IMR-90 (cell line): ENCODE measurements around the gene NPAS3. TPM values are rescaled to one million over a fixed set of nuclear protein-coding genes. Genes with fewer than 3 reads are reported as not detected.

Experiments used
- ATAC-seq: fragments of 200-7000 bp; cut with Tn5 transposase; 2 replicates; pipeline ENCODE4 v1.9.1; 2020; ENCODE audit warnings: low read depth, mild to moderate bottlenecking, moderate library complexity
- BruUV-seq: library from RNA; stranded (reverse); fragments of 400-500 nt; replicated peaks from 2 replicates; lab custom pipeline; 2021; lab: Mats Ljungman, UMichigan
- CTCF ChIA-PET: fragments of 300-600 bp; formaldehyde crosslinking; extraction: SDS; loops from one replicate; lab custom pipeline; 2021; ENCODE audit warnings: antibody characterized with exemption; lab: Yijun Ruan, JAX
- POLR2A ChIA-PET: fragments of 300-600 bp; sonication (Branson Sonifier 250); formaldehyde crosslinking; loops from one replicate; lab custom pipeline; 2022; ENCODE audit warnings: antibody characterized with exemption; ENCODE audit not compliant: unreplicated experiment; lab: Charles Lee
- DNase-seq: peaks from one replicate; pipeline ENCODE4 v3.0.0; 2013
- H2AFZ ChIP-seq: replicated peaks from 2 replicates; pipeline ENCODE3; 2013; ENCODE audit warnings: low read length, mild to moderate bottlenecking; ENCODE audit not compliant: poor library complexity
- H2AK5ac ChIP-seq: 2 replicates; pipeline ENCODE4 v1.6.1; 2013; ENCODE audit warnings: low read depth, low read length, inconsistent platforms
- H2AK9ac ChIP-seq: replicated peaks from 2 replicates; pipeline ENCODE3; 2013; ENCODE audit warnings: mild to moderate bottlenecking, low read depth, low read length, moderate library complexity; ENCODE audit not compliant: poor library complexity
- H2BK120ac ChIP-seq: 2 replicates; pipeline ENCODE4 v1.6.1; 2013; ENCODE audit warnings: low read depth, low read length, inconsistent platforms
- H2BK15ac ChIP-seq: 3 replicates; pipeline ENCODE4 v1.6.1; 2013; ENCODE audit warnings: low read depth, low read length, inconsistent platforms
- H2BK20ac ChIP-seq: 2 replicates; pipeline ENCODE4 v1.6.1; 2013; ENCODE audit warnings: low read depth, mild to moderate bottlenecking, inconsistent platforms, low read length, moderate library complexity
- H2BK5ac ChIP-seq: 2 replicates; pipeline ENCODE4 v1.6.1; 2013; ENCODE audit warnings: mild to moderate bottlenecking, low read depth, low read length, inconsistent platforms; ENCODE audit not compliant: poor library complexity, severe bottlenecking
- H3K14ac ChIP-seq: replicated peaks from 2 replicates; pipeline ENCODE4 v1.6.1; 2013; ENCODE audit warnings: low read depth, low read length, inconsistent platforms
- H3K18ac ChIP-seq: 2 replicates; pipeline ENCODE4 v1.6.1; 2013; ENCODE audit warnings: low read depth, low read length, control low read depth
- H3K23ac ChIP-seq: 2 replicates; pipeline ENCODE4 v1.6.1; 2013; ENCODE audit warnings: low read depth, low read length, inconsistent platforms
- H3K27ac ChIP-seq: 2 replicates; pipeline ENCODE4 v1.5.1; 2013; ENCODE audit warnings: mild to moderate bottlenecking, control low read depth, low read length; ENCODE audit not compliant: insufficient read depth
- H3K27me3 ChIP-seq: 2 replicates; pipeline ENCODE4 v1.6.1; 2013; ENCODE audit warnings: low read length; ENCODE audit not compliant: control insufficient read depth, insufficient read depth
- H3K36me3 ChIP-seq: 2 replicates; pipeline ENCODE4 v1.6.1; 2013; ENCODE audit warnings: low read length, mixed read lengths; ENCODE audit not compliant: control insufficient read depth, insufficient read depth
- H3K4ac ChIP-seq: 2 replicates; pipeline ENCODE4 v1.6.1; 2013; ENCODE audit warnings: low read depth, low read length, inconsistent platforms
- H3K4me1 ChIP-seq: 2 replicates; pipeline ENCODE4 v1.6.1; 2013; ENCODE audit warnings: low read length, mixed read lengths; ENCODE audit not compliant: control insufficient read depth, insufficient read depth
- H3K4me2 ChIP-seq: 2 replicates; pipeline ENCODE4 v1.6.1; 2013; ENCODE audit warnings: low read depth, mild to moderate bottlenecking, control low read depth, low read length, moderate library complexity
- H3K4me3 ChIP-seq: 2 replicates; pipeline ENCODE4 v1.5.1; 2013; ENCODE audit warnings: low read depth, mild to moderate bottlenecking, control low read depth, low read length, moderate library complexity; ENCODE audit not compliant: insufficient read depth
- H3K56ac ChIP-seq: 2 replicates; pipeline ENCODE4 v1.6.1; 2013; ENCODE audit warnings: low read length, inconsistent platforms; ENCODE audit not compliant: insufficient read depth; ENCODE audit errors: extremely low read depth
- H3K79me1 ChIP-seq, 2 experiments: 2 replicates each; pipeline ENCODE4 v1.6.1; 2013; ENCODE audit warnings: low read length in 2 of 2, inconsistent platforms in 1 of 2, low read depth in 1 of 2
- H3K9ac ChIP-seq: 2 replicates; pipeline ENCODE4 v1.6.1; 2013; ENCODE audit warnings: low read depth, low read length, control low read depth
- H3K9me1 ChIP-seq: 2 replicates; pipeline ENCODE4 v1.6.1; 2013; ENCODE audit warnings: low read length, inconsistent platforms; ENCODE audit not compliant: insufficient read depth
- H3K9me3 ChIP-seq: 2 replicates; pipeline ENCODE4 v1.6.1; 2013; ENCODE audit warnings: low read length; ENCODE audit not compliant: control insufficient read depth, insufficient read depth
- H4K20me1 ChIP-seq: 2 replicates; pipeline ENCODE4 v1.6.1; 2013; ENCODE audit warnings: low read length, inconsistent platforms; ENCODE audit not compliant: insufficient read depth
- H4K5ac ChIP-seq: 2 replicates; pipeline ENCODE4 v1.6.1; 2013; ENCODE audit warnings: mild to moderate bottlenecking, low read depth, low read length, control low read depth
- H4K8ac ChIP-seq, 2 experiments: 2 replicates each; pipeline ENCODE4 v1.6.1; 2013; ENCODE audit warnings: low read depth in 2 of 2, low read length in 2 of 2, control low read depth in 1 of 2, inconsistent platforms in 1 of 2
- H4K91ac ChIP-seq: 2 replicates; pipeline ENCODE4 v1.6.1; 2013; ENCODE audit warnings: low read depth, low read length, inconsistent platforms; ENCODE audit not compliant: insufficient read depth
- BHLHE40 ChIP-seq: fragments of 150-350 bp; IDR thresholded peaks from 2 replicates; pipeline ENCODE4 v1.6.1; 2016; ENCODE audit warnings: mild to moderate bottlenecking, low read depth, low read length
- CEBPB ChIP-seq: IDR thresholded peaks from 2 replicates; pipeline ENCODE4 v1.6.1; 2012; ENCODE audit warnings: low read depth, low read length, improper control_type of control experiment
- CHD1 ChIP-seq: IDR thresholded peaks from 2 replicates; pipeline ENCODE4 v1.6.1; 2012; ENCODE audit warnings: low read depth, low read length, improper control_type of control experiment
- FOS ChIP-seq: fragments of 150-350 bp; IDR thresholded peaks from 2 replicates; pipeline ENCODE4 v1.6.1; 2016; ENCODE audit warnings: low read depth, low read length
- MAFK ChIP-seq: IDR thresholded peaks from 2 replicates; pipeline ENCODE4 v1.6.1; 2012; ENCODE audit warnings: low read depth, low read length, improper control_type of control experiment
- MAZ ChIP-seq: IDR thresholded peaks from 2 replicates; pipeline ENCODE4 v1.6.1; 2012; ENCODE audit warnings: low read depth, mild to moderate bottlenecking, low read length, improper control_type of control experiment, moderate library complexity, borderline replicate concordance
- NFE2L2 ChIP-seq: fragments of 150-350 bp; IDR thresholded peaks from 2 replicates; pipeline ENCODE4 v1.6.1; 2016; ENCODE audit warnings: low read depth, mild to moderate bottlenecking, low read length
- POLR2A ChIP-seq: IDR thresholded peaks from 2 replicates; pipeline ENCODE4 v1.6.1; 2012; ENCODE audit warnings: mild to moderate bottlenecking, low read depth, low read length
- RAD21 ChIP-seq: IDR thresholded peaks from 2 replicates; pipeline ENCODE4 v1.6.1; 2012; ENCODE audit warnings: low read length, improper control_type of control experiment
- RFX5 ChIP-seq: IDR thresholded peaks from 2 replicates; pipeline ENCODE4 v1.8.0; 2012; ENCODE audit warnings: low read depth, mild to moderate bottlenecking, low read length, moderate library complexity
- SMC3 ChIP-seq: fragments of 150-350 bp; IDR thresholded peaks from 2 replicates; pipeline ENCODE4 v1.6.1; 2016; ENCODE audit warnings: low read depth, mild to moderate bottlenecking, antibody characterized with exemption, low read length, moderate library complexity
- WGBS, 2 experiments: methylation state at CpG; one replicate each; pipeline versions ENCODE4 v1.1.5 to v1.1.7; 2013; ENCODE audit warnings: missing lambda C conversion rate in 2 of 2; ENCODE audit not compliant: insufficient read length in 1 of 2; ENCODE audit errors: extremely low coverage in 2 of 2; 5-methylcytosine and 5-hydroxymethylcytosine counted together
- dilution Hi-C: fragments of 300-500 bp; cut with HindIII; formaldehyde crosslinking; loops from one replicate; pipeline ENCODE4 v1.14.3; 2018; ENCODE audit warnings: low sequenced_read_pairs; ENCODE audit not compliant: unreplicated experiment
- in situ Hi-C: fragments of 300-500 bp; cut with MboI; formaldehyde crosslinking; loops from 3 replicates; pipeline ENCODE4 v1.14.3; 2019; ENCODE audit warnings: low sequenced_read_pairs, inconsistent platforms, mixed read lengths
- intact Hi-C: fragments of 100-400 bp; cut with micrococcal nuclease; formaldehyde crosslinking; loops from 2 replicates; pipeline ENCODE4 v1.10.0; 2022
- polyA plus RNA-seq, 3 experiments: library from polyadenylated mRNA; depleted of rRNA; stranded (reverse); fragments of >200 nt; gene quantifications; 2 replicates each; pipeline ENCODE4 v1.2.3, GENCODE V29; 2012; ENCODE audit warnings: low replicate concordance in 1 of 3
- total RNA-seq: library from RNA; depleted of rRNA; stranded (reverse); fragments of >200 nt; gene quantifications from 2 replicates; pipeline ENCODE4 v1.2.3, GENCODE V29; 2012
- TF ChIP-seq, protein P1 (sequence below): fragments of 150-350 bp; IDR thresholded peaks from 2 replicates; pipeline ENCODE4 v1.6.1; 2017; ENCODE audit warnings: mild to moderate bottlenecking, antibody characterized with exemption, low read length, low read depth
- TF ChIP-seq, protein P2 (sequence below): conservative IDR thresholded peaks from 2 replicates; pipeline ENCODE4 v1.5.1; 2012; ENCODE audit warnings: mild to moderate bottlenecking, low read depth, low read length, improper control_type of control experiment

The NPAS3 gene
- total and polyA plus RNA-seq, 2 of the 4 experiments (the other 2 are of a cell fraction) = not detected

DNA sequence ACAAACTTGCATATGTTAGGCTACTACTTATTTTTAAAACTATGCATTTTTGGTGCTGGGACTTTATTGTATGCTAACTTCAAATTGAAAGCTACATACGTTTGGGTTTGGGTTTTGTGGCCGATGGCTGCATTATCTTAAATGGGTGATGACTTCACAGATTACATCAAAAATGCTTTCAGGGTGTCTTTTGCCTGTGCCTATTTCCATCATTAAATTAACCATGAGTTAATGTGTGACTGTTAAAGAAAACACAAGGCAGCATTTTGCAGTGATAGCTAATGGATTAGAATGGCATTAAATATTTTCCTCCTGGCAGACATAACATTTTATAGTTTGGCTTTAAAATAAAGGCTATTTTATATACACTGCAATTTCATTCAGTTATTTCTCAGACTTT lies 659.9 kb downstream of the NPAS3 start:
- no peak overlapping the region for H2AK9ac ChIP-seq
- H4K20me1 ChIP-seq = no peaks in the 10 kb centered on the region
- POLR2A ChIA-PET = no interaction called here
- no TSS peak for BruUV-seq
- in situ Hi-C loops = no loop called here
- dilution Hi-C loops = no loop called here
- DNase-seq (no peak), ATAC-seq (no peak)
- no peak overlapping the region for H3K27ac ChIP-seq
- no peaks in the 10 kb centered on the region for H3K4me1 ChIP-seq
- H3K9me3 ChIP-seq = no peaks in the 10 kb centered on the region
- TF ChIP-seq CHD1 = no peak
- TF ChIP-seq BHLHE40 = no peak
- no peak for TF ChIP-seq MAFK
- no peak for TF ChIP-seq FOS
- no peak for TF ChIP-seq MAZ
- no peak for TF ChIP-seq NFE2L2
- TF ChIP-seq, protein P1, sequence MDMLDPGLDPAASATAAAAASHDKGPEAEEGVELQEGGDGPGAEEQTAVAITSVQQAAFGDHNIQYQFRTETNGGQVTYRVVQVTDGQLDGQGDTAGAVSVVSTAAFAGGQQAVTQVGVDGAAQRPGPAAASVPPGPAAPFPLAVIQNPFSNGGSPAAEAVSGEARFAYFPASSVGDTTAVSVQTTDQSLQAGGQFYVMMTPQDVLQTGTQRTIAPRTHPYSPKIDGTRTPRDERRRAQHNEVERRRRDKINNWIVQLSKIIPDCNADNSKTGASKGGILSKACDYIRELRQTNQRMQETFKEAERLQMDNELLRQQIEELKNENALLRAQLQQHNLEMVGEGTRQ = no peak
- no peak for TF ChIP-seq POLR2A
- TF ChIP-seq, protein P2, sequence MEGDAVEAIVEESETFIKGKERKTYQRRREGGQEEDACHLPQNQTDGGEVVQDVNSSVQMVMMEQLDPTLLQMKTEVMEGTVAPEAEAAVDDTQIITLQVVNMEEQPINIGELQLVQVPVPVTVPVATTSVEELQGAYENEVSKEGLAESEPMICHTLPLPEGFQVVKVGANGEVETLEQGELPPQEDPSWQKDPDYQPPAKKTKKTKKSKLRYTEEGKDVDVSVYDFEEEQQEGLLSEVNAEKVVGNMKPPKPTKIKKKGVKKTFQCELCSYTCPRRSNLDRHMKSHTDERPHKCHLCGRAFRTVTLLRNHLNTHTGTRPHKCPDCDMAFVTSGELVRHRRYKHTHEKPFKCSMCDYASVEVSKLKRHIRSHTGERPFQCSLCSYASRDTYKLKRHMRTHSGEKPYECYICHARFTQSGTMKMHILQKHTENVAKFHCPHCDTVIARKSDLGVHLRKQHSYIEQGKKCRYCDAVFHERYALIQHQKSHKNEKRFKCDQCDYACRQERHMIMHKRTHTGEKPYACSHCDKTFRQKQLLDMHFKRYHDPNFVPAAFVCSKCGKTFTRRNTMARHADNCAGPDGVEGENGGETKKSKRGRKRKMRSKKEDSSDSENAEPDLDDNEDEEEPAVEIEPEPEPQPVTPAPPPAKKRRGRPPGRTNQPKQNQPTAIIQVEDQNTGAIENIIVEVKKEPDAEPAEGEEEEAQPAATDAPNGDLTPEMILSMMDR = no peak
- no peak for TF ChIP-seq RFX5
- no peak for TF ChIP-seq RAD21
- no peak for TF ChIP-seq CEBPB
- no peak for TF ChIP-seq SMC3
- H3K36me3 ChIP-seq = no peaks in the 10 kb centered on the region
- no peak overlapping the region for H2BK20ac ChIP-seq
- no peak overlapping the region for H3K14ac ChIP-seq
- no peaks in the 10 kb centered on the region for H3K79me1 ChIP-seq
- H3K4me2 ChIP-seq = no peak overlapping the region
- no peak overlapping the region for H2AK5ac ChIP-seq
- H3K9me1 ChIP-seq = no peaks in the 10 kb centered on the region
- no peak overlapping the region for H3K56ac ChIP-seq
- no peaks in the 10 kb centered on the region for H3K27me3 ChIP-seq
- H2BK5ac ChIP-seq = no peak overlapping the region
- H2BK120ac ChIP-seq = no peak overlapping the region
- intact Hi-C loops = no loop called here
- H3K23ac ChIP-seq = no peak overlapping the region
- no peak overlapping the region for H4K91ac ChIP-seq
- H3K4me3 ChIP-seq = no peak overlapping the region
- no peak overlapping the region for H3K9ac ChIP-seq
- no peak overlapping the region for H4K8ac ChIP-seq
- CTCF ChIA-PET = no interaction called here
- no peak overlapping the region for H3K18ac ChIP-seq
- H2BK15ac ChIP-seq = no peak overlapping the region
- no peak overlapping the region for H4K5ac ChIP-seq
- WGBS, 2 experiments = no CpG with 5 or more reads among the region's 2 CpGs
- H2AFZ ChIP-seq = no peak overlapping the region
- H3K4ac ChIP-seq = no peak overlapping the region
